Stimulated activated effector memory CD8-positive, alpha-beta T cell treated with anti-CD3 and anti-CD28 coated beads, Interleukin-12 subunit alpha, Interleukin-12 subunit beta, amount 100 ng/mL, for 72 hours (primary cell): Measurements from ENCODE around the gene ZNF33A.
"Not testable (repeated sequence)": the region's sequence is repeated elsewhere in the genome, so short reads cannot be mapped to it uniquely, and the experiment has no call there.

Experiments used
- ATAC-seq: fragments of 150-1000 bp; cut with Tn5 transposase; 2 replicates; pipeline ENCODE4 v1.10.0; 2021
- DNase-seq, 2 donors: peaks; one replicate each; pipeline ENCODE4 v3.0.0; 2021 to 2022; ENCODE audit warnings: low spot score in 2 of 2
- H3K27ac Mint-ChIP-seq: one replicate; pipeline ENCODE4 v1.8.0; 2022; ENCODE audit warnings: mild to moderate bottlenecking, mixed read lengths
- H3K36me3 Mint-ChIP-seq: one replicate; pipeline ENCODE4 v1.8.0; 2022; ENCODE audit warnings: mild to moderate bottlenecking, mixed read lengths
- H3K4me1 Mint-ChIP-seq: one replicate; pipeline ENCODE4 v1.8.0; 2022; ENCODE audit warnings: mixed read lengths
- H3K4me3 Mint-ChIP-seq: one replicate; pipeline ENCODE4 v1.8.0; 2022; ENCODE audit warnings: mild to moderate bottlenecking, mixed read lengths
- H3K9me3 Mint-ChIP-seq: one replicate; pipeline ENCODE4 v1.8.0; 2022; ENCODE audit warnings: mixed read lengths

ZNF33A gene

GRCh38 chr10:38010119-38010903 lies at the start of gene ZNF33A:
TSS of gene ZNF33A (plus strand) at chr10:38010675. CDS start at chr10:38012342, 1,667 bp downstream.
- DNase-seq (peak; percentile 72 to 96), ATAC-seq (peak; percentile 89)
- Mint-ChIP-seq H3K4me3 (peak within 1 kb of the TSS; percentile 99), H3K27ac (peak within 1 kb of the TSS; percentile 100), H3K4me1 (peaks cover 37% of the 10 kb centered on the region), H3K9me3 (no peaks in the 10 kb centered on the region), H3K36me3 (peaks cover 51% of the 10 kb centered on the region)

DNA sequence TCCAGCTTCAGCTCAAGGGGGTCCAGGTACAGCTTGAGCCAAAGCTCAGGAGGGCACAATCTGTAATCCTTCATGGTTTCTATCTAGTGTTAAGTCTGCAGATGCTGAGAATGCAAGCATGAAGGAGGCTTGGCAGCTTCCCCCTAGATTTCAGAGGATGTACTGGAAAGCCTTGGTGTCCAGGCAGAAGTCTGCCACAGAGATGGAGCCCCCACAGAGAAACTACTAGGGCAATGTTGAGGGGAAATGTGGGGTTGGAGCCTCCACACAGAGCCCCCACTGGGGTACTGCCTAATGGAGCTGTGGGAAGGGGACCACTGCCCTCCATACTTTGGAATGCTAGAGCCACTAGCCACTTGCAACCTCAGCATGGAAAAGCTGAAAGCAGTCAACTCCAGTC lies 45.5 kb upstream of the ZNF33A start:
- no peaks in the 10 kb centered on the region for H3K4me1 Mint-ChIP-seq
- no peak overlapping the region for H3K27ac Mint-ChIP-seq
- H3K36me3 Mint-ChIP-seq, result peaks cover 26% of the 10 kb centered on the region
- no peak for ATAC-seq
- no peak overlapping the region for H3K4me3 Mint-ChIP-seq
- peaks cover 16% of the 10 kb centered on the region for H3K9me3 Mint-ChIP-seq
- no peak for DNase-seq

DNA sequence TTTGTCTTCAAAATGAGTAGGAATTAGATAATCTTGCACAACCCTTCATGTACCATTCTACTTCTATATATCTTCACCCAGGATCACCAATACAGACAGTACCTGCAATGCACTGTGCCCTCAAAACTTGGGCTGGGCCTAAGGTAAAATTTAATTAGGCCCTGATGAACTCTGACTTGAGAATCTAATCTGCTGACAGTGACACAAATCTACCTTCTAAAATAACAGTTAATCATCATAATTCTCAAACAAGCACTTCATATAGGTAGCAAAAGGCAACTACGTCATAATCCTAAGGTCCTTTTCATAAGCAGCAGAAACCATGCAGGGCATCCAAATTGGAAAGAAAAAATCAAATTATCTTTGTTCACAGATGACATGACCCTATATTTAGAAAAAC lies 38.1 kb upstream of the ZNF33A start:
- Mint-ChIP-seq H3K36me3 (peaks cover 10% of the 10 kb centered on the region), H3K4me1 (peaks cover 18% of the 10 kb centered on the region), H3K4me3 (no peak overlapping the region), H3K9me3 (no peaks in the 10 kb centered on the region), H3K27ac (no peak overlapping the region)
- DNase-seq (no peak), ATAC-seq (no peak)

GRCh38 chr10:37975401-37975991 lies 35.0 kb upstream of the ZNF33A start:
- H3K9me3 Mint-ChIP-seq, result no peaks in the 10 kb centered on the region
- DNase-seq (peak in 1 of 2 donors; percentile 59), ATAC-seq (no peak)
- H3K36me3 Mint-ChIP-seq, result no peaks in the 10 kb centered on the region
- peak overlapping the region; percentile 82 for H3K4me3 Mint-ChIP-seq
- peaks cover 18% of the 10 kb centered on the region for H3K4me1 Mint-ChIP-seq
- H3K27ac Mint-ChIP-seq, result peak overlapping the region; percentile 93

GRCh38 chr10:37976091-37976879 lies 34.2 kb upstream of the ZNF33A start, which contains the start of gene ZNF25:
TSS of gene ZNF25 (minus strand) at chr10:37976647. CDS start at chr10:37971722, 4,925 bp downstream.
- peak; percentile 95 for ATAC-seq
- Mint-ChIP-seq H3K9me3 (no peaks in the 10 kb centered on the region), H3K4me1 (peaks cover 18% of the 10 kb centered on the region)

GRCh38 chr10:37976880-37977203 lies 33.6 kb upstream of the ZNF33A start:
- H3K9me3 Mint-ChIP-seq, result no peaks in the 10 kb centered on the region
- peaks cover 18% of the 10 kb centered on the region for H3K4me1 Mint-ChIP-seq
- ATAC-seq, result no peak
- DNase-seq, result no peak
- peak overlapping the region; percentile 82 for H3K4me3 Mint-ChIP-seq
- no peaks in the 10 kb centered on the region for H3K36me3 Mint-ChIP-seq
- peak overlapping the region; percentile 93 for H3K27ac Mint-ChIP-seq

More at GRCh38 chr10:37976091-37976879, 34.2 kb upstream of the ZNF33A start, which contains the start of gene ZNF25:
- peak; percentile 87 to 97 for DNase-seq
- Mint-ChIP-seq H3K4me3 (peak within 1 kb of the TSS; percentile 82), H3K36me3 (no peaks in the 10 kb centered on the region), H3K27ac (peak within 1 kb of the TSS; percentile 93)

DNA sequence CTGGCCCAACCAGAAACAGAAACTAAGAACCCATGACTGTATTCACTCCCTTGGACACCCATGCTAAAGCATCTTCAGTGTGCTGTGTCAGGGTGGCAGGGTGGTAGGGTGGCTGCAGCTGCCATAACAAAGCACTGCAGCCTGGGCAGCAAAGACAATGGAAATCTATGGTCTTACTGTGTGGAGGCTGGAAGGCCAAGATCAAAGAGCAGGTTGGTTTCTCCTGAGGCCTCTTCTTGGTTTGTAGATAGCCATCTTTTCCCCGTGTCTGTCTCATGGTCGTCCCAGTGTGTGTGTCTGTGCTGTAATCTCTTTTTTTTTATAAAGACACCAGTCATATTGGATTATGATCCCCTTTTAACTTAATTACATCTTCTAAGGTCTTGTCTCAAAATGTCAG lies 18.8 kb upstream of the ZNF33A start:
- ATAC-seq, result no peak
- no peak for DNase-seq
- H3K27ac Mint-ChIP-seq, result no peak overlapping the region
- peaks cover 5% of the 10 kb centered on the region for H3K36me3 Mint-ChIP-seq
- H3K4me3 Mint-ChIP-seq, result no peak overlapping the region
- no peaks in the 10 kb centered on the region for H3K4me1 Mint-ChIP-seq
- peaks cover 3% of the 10 kb centered on the region for H3K9me3 Mint-ChIP-seq

GRCh38 chr10:37992083-37992482 lies 18.4 kb upstream of the ZNF33A start:
- no peak for DNase-seq
- H3K4me1 Mint-ChIP-seq, result no peaks in the 10 kb centered on the region
- peaks cover 3% of the 10 kb centered on the region for H3K9me3 Mint-ChIP-seq
- peak; percentile 31 for ATAC-seq
- H3K27ac Mint-ChIP-seq, result no peak overlapping the region
- peaks cover 5% of the 10 kb centered on the region for H3K36me3 Mint-ChIP-seq
- no peak overlapping the region for H3K4me3 Mint-ChIP-seq

- not testable (repeated sequence) for H3K4me1 Mint-ChIP-seq, DNase-seq, H3K4me3 Mint-ChIP-seq, H3K36me3 Mint-ChIP-seq, H3K27ac Mint-ChIP-seq, H3K9me3 Mint-ChIP-seq, ATAC-seq
Observed at GRCh38 chr10:37998920-37999319, 11.6 kb upstream of the ZNF33A start.

- not testable (repeated sequence) for H3K4me1 Mint-ChIP-seq, H3K4me3 Mint-ChIP-seq, H3K36me3 Mint-ChIP-seq, DNase-seq, H3K27ac Mint-ChIP-seq, H3K9me3 Mint-ChIP-seq, ATAC-seq
Observed at GRCh38 chr10:38000474-38000873, 10.0 kb upstream of the ZNF33A start.

DNA sequence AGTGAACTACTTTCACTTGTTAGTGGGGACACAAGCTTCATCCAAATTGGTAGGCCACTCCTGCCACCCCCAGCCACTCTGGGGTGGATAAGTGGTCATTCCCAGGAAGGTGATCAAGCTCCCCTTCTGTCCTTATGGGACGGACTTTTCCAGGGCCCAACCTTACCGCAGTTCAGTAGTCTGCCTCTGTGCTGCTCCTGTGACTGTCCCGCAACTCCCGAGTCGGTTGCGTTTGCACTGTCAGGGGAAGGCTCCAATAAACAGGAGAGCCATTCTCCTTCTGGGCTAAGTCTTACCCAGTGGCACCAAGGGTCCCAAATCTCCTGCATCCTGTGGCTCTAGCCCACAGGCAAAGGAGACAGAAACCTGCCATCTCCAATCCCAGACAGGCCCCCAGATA lies 7.4 kb upstream of the ZNF33A start:
- Mint-ChIP-seq H3K27ac (no peak overlapping the region), H3K9me3 (no peaks in the 10 kb centered on the region), H3K36me3 (no peaks in the 10 kb centered on the region), H3K4me3 (no peak overlapping the region), H3K4me1 (no peaks in the 10 kb centered on the region)
- ATAC-seq, result no peak
- DNase-seq, result no peak

- Mint-ChIP-seq H3K4me1 (no peaks in the 10 kb centered on the region), H3K9me3 (no peaks in the 10 kb centered on the region), H3K36me3 (no peaks in the 10 kb centered on the region), H3K27ac (no peak overlapping the region), H3K4me3 (no peak overlapping the region)
- ATAC-seq (no peak), DNase-seq (no peak)
Observed at GRCh38 chr10:38003588-38003987, 6.9 kb upstream of the ZNF33A start.

DNA sequence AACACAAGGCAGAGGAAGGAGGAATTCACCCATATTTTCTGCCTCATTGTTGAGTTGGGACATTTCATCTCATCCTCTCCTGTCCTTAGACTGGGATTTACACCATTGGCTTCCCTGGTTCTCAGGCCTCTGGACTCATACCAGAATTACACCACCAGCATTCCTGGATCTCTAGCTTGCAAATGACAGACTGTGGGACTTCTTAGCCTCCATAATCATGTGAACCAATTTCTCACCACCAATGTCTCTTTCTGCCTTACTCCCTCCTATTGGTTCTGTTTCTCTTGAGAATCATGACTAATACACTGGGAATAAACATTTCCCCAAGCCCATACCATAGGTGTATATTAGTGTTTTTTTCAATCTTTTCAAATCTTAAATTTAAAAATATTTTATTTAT lies 2.9 kb upstream of the ZNF33A start:
- Mint-ChIP-seq H3K27ac (no peak overlapping the region), H3K4me1 (peaks cover 22% of the 10 kb centered on the region), H3K9me3 (no peaks in the 10 kb centered on the region), H3K4me3 (no peak overlapping the region), H3K36me3 (peaks cover 23% of the 10 kb centered on the region)
- ATAC-seq, result no peak
- DNase-seq, result no peak

DNA sequence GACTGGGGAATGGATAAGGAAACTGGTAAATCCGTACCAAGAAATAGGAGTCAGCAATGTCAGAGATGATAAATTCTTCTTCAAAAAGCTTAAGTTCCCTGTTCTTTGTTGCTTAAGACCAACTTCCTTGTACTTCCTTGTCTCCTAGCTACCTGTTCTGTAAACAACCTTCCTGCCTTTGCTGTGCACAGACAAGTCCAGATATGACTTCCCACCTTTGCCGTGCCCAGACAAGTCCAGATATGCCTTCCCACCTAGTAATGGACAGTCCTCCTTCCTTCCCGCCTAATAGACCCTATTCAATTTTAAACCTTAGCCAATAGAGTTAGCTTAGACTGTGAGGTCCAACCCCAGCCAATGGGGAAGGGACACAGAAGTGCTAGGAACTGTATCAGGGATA lies 2.5 kb upstream of the ZNF33A start:
- Mint-ChIP-seq H3K27ac (no peak overlapping the region), H3K4me3 (no peak overlapping the region), H3K4me1 (peaks cover 24% of the 10 kb centered on the region), H3K36me3 (peaks cover 28% of the 10 kb centered on the region), H3K9me3 (no peaks in the 10 kb centered on the region)
- no peak for DNase-seq
- no peak for ATAC-seq

- Mint-ChIP-seq H3K27ac (peak overlapping the region; percentile 12), H3K9me3 (peaks cover 7% of the 10 kb centered on the region), H3K36me3 (peaks cover 97% of the 10 kb centered on the region), H3K4me3 (no peak overlapping the region), H3K4me1 (peaks cover 32% of the 10 kb centered on the region)
- ATAC-seq (no peak), DNase-seq (no peak)
Observed at GRCh38 chr10:38016354-38016753, 5.9 kb downstream of the ZNF33A start.
